Measurements from ENCODE around the gene INF2. TPM values are rescaled to one million over a fixed set of nuclear protein-coding genes. Genes with fewer than 3 reads are reported as not detected.
A peak's percentile ranks its signal among the peaks of the same experiment; 100 is the strongest.

Gene INF2
- total RNA-seq, 1 experiment from 2014 or later = 70.9 TPM

- no TSS peak for BruUV-seq (replicated peaks)
- Histone ChIP-seq H3K4me3 (ENCODE audit: low read depth, low read length, poor library complexity, severe bottlenecking) (no peak overlapping the region), H3K36me3 (ENCODE audit: insufficient read depth, low read length, poor library complexity, severe bottlenecking) (no peaks in the 10 kb centered on the region), H3K4me1 (ENCODE audit: insufficient read depth, low read length, poor library complexity, severe bottlenecking) (peaks cover 58% of the 10 kb centered on the region), H3K27me3 (replicated peaks; ENCODE audit: insufficient read depth, low read depth, low read length, poor library complexity) (no peaks in the 10 kb centered on the region), H3K9me3 (ENCODE audit: low read depth, low read length, poor library complexity, severe bottlenecking) (no peaks in the 10 kb centered on the region), H3K27ac (ENCODE audit: low read depth, low read length, poor library complexity, severe bottlenecking) (peak overlapping the region; percentile 97)
- POLR2A ChIA-PET (ENCODE audit: low non-redundant PET) = no interaction called here
- DNase-seq (ENCODE audit: low spot score) = peak; percentile 59
- TF ChIP-seq CTCF (conservative IDR thresholded peaks at IDR 0.05; ENCODE audit: low read depth, low read length) = no peak
- TF ChIP-seq EZH2 (IDR thresholded peaks at IDR 0.05; ENCODE audit: borderline replicate concordance, low read depth, low read length, poor library complexity, severe bottlenecking) = no peak
- CTCF ChIA-PET = no interaction called here
- intact Hi-C loops (cut with micrococcal nuclease; ENCODE audit: unreplicated experiment) = no loop called here
Observed at GRCh38 chr14:104680056-104680805, 9.2 kb upstream of the INF2 start.

- no TSS peak for BruUV-seq (replicated peaks)
- TF ChIP-seq CTCF (conservative IDR thresholded peaks at IDR 0.05; ENCODE audit: low read depth, low read length) (peak; percentile 60), EZH2 (IDR thresholded peaks at IDR 0.05; ENCODE audit: borderline replicate concordance, low read depth, low read length, poor library complexity, severe bottlenecking) (no peak)
- intact Hi-C loops (cut with micrococcal nuclease; ENCODE audit: unreplicated experiment) = no loop called here
- H3K4me1 ChIP-seq (ENCODE audit: insufficient read depth, low read length, poor library complexity, severe bottlenecking) = peaks cover 58% of the 10 kb centered on the region
- no peaks in the 10 kb centered on the region for H3K36me3 ChIP-seq (ENCODE audit: insufficient read depth, low read length, poor library complexity, severe bottlenecking)
- CTCF ChIA-PET = no interaction called here
- no peaks in the 10 kb centered on the region for H3K27me3 ChIP-seq (replicated peaks; ENCODE audit: insufficient read depth, low read depth, low read length, poor library complexity)
- no peaks in the 10 kb centered on the region for H3K9me3 ChIP-seq (ENCODE audit: low read depth, low read length, poor library complexity, severe bottlenecking)
- peak overlapping the region; percentile 97 for H3K27ac ChIP-seq (ENCODE audit: low read depth, low read length, poor library complexity, severe bottlenecking)
- POLR2A ChIA-PET (ENCODE audit: low non-redundant PET) = no interaction called here
- H3K4me3 ChIP-seq (ENCODE audit: low read depth, low read length, poor library complexity, severe bottlenecking) = peak overlapping the region; percentile 26
- DNase-seq (ENCODE audit: low spot score) = peak; percentile 64
Observed at GRCh38 chr14:104680806-104681688, 8.4 kb upstream of the INF2 start.

GRCh38 chr14:104681689-104682074 lies 7.7 kb upstream of the INF2 start:
- no peaks in the 10 kb centered on the region for H3K27me3 ChIP-seq (replicated peaks; ENCODE audit: insufficient read depth, low read depth, low read length, poor library complexity)
- intact Hi-C loops (cut with micrococcal nuclease; ENCODE audit: unreplicated experiment) = no loop called here
- H3K36me3 ChIP-seq (ENCODE audit: insufficient read depth, low read length, poor library complexity, severe bottlenecking) = no peaks in the 10 kb centered on the region
- H3K4me1 ChIP-seq (ENCODE audit: insufficient read depth, low read length, poor library complexity, severe bottlenecking) = peaks cover 58% of the 10 kb centered on the region
- CTCF ChIA-PET = no interaction called here
- POLR2A ChIA-PET (ENCODE audit: low non-redundant PET) = interaction anchor here (0.6 kb wide), 1 partner anchor 404 kb away, joined by 3 read pairs; no protein-coding TSS in a partner anchor
- peak; percentile 84 for DNase-seq (ENCODE audit: low spot score)
- H3K4me3 ChIP-seq (ENCODE audit: low read depth, low read length, poor library complexity, severe bottlenecking) = peak overlapping the region; percentile 26
- no peaks in the 10 kb centered on the region for H3K9me3 ChIP-seq (ENCODE audit: low read depth, low read length, poor library complexity, severe bottlenecking)
- BruUV-seq (replicated peaks) = no TSS peak
- no peak for TF ChIP-seq EZH2 (IDR thresholded peaks at IDR 0.05; ENCODE audit: borderline replicate concordance, low read depth, low read length, poor library complexity, severe bottlenecking)
- 0 out of 2 replicates have a peak, but pooled peaks have one; percentile 25 for TF ChIP-seq CTCF (conservative IDR thresholded peaks at IDR 0.05; ENCODE audit: low read depth, low read length)
- H3K27ac ChIP-seq (ENCODE audit: low read depth, low read length, poor library complexity, severe bottlenecking) = peak overlapping the region; percentile 97
